ENCODE results near the gene JAZF1.
A peak's percentile ranks its signal among the peaks of the same experiment; 100 is the strongest.

The JAZF1 gene

GRCh38 chr7:27999829-28000228, 180.8 kb downstream of the JAZF1 start:
- DNase-seq: peak; percentile 13 to 31

GRCh38 chr7:27998382-27998781, 182.2 kb downstream of the JAZF1 start:
- DNase-seq: no peak

GRCh38 chr7:27997188-27997707, 183.3 kb downstream of the JAZF1 start:
- DNase-seq: peak; percentile 58 to 82

GRCh38 chr7:27996141-27996540, 184.5 kb downstream of the JAZF1 start:
- DNase-seq: no peak

GRCh38 chr7:27995228-27995627, 185.4 kb downstream of the JAZF1 start:
- no peak for DNase-seq

GRCh38 chr7:27994639-27995038, 186.0 kb downstream of the JAZF1 start:
- DNase-seq: peak; percentile 75 to 89

- peak in 1 of 2 experiments; percentile 57 for DNase-seq
Measured at GRCh38 chr7:27992755-27993493, 187.7 kb downstream of the JAZF1 start.

GRCh38 chr7:27992097-27992496, 188.5 kb downstream of the JAZF1 start:
- no peak for DNase-seq

- no peak for DNase-seq
Measured at GRCh38 chr7:27991006-27991528, 189.5 kb downstream of the JAZF1 start.

- no peak for DNase-seq
Measured at GRCh38 chr7:27976531-27976930, 204.1 kb downstream of the JAZF1 start.

GRCh38 chr7:27973625-27974024, 207.0 kb downstream of the JAZF1 start:
- no peak for DNase-seq

- DNase-seq: no peak
Measured at GRCh38 chr7:27972276-27972675, 208.3 kb downstream of the JAZF1 start.

GRCh38 chr7:27971171-27971812, 209.3 kb downstream of the JAZF1 start:
- DNase-seq: no peak

GRCh38 chr7:27970350-27970749, 210.2 kb downstream of the JAZF1 start:
- no peak for DNase-seq

GRCh38 chr7:27969346-27969745, 211.2 kb downstream of the JAZF1 start:
- no peak for DNase-seq

GRCh38 chr7:27967639-27968038, 213.0 kb downstream of the JAZF1 start:
- DNase-seq: no peak

- DNase-seq: no peak
Measured at GRCh38 chr7:27966219-27966780, 214.3 kb downstream of the JAZF1 start.

- DNase-seq: no peak
Measured at GRCh38 chr7:27965650-27966049, 214.9 kb downstream of the JAZF1 start.

GRCh38 chr7:27964820-27965219, 215.8 kb downstream of the JAZF1 start:
- no peak for DNase-seq

- no peak for DNase-seq
Measured at GRCh38 chr7:27963056-27963455, 217.5 kb downstream of the JAZF1 start.

- DNase-seq: no peak
Measured at GRCh38 chr7:27962273-27962672, 218.3 kb downstream of the JAZF1 start.

GRCh38 chr7:27961255-27961654, 219.3 kb downstream of the JAZF1 start:
- no peak for DNase-seq

GRCh38 chr7:27960415-27960814, 220.2 kb downstream of the JAZF1 start:
- no peak for DNase-seq
